Activated T-cell treated with anti-CD3 and anti-CD28 coated beads for 1 hour (primary cell): ENCODE measurements around the gene SEMG1.

ENCODE experiments used
- DNase-seq: peaks from one replicate; pipeline ENCODE4 v3.0.0-alpha.2; 2020; ENCODE audit warnings: low read depth

The SEMG1 gene

DNA sequence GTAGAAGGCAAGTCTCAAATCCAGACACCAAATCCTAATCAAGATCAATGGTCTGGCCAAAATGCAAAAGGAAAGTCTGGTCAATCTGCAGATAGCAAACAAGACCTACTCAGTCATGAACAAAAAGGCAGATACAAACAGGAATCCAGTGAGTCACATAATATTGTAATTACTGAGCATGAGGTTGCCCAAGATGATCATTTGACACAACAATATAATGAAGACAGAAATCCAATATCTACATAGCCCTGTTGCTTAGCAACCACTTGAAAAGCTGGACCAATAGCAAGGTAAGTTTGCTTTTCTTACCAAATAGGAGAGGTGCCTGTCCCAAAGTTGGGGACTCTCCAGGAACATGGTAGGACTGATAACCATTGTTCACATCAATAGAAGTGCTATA, 16.3 kb downstream of the SEMG1 start:
- DNase-seq = no peak

DNA sequence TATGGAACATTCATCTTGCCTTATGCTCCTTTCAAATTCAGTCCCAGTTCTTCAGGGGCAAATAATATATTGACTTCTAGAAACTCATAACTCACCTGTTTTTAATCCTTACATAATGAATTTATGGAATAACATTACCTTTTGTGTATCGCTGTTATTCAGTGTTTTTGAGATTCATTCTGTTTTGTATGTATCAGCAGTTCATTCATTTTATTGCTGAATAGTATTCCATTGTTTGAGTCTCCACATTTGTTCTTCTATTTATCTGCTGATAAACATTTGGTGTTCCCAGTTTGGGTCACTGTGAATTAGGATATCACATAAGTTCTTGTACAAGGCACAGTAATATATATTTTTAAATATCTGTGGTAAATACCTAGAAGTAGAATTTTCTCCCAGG, 19.5 kb downstream of the SEMG1 start:
- DNase-seq = no peak

DNA sequence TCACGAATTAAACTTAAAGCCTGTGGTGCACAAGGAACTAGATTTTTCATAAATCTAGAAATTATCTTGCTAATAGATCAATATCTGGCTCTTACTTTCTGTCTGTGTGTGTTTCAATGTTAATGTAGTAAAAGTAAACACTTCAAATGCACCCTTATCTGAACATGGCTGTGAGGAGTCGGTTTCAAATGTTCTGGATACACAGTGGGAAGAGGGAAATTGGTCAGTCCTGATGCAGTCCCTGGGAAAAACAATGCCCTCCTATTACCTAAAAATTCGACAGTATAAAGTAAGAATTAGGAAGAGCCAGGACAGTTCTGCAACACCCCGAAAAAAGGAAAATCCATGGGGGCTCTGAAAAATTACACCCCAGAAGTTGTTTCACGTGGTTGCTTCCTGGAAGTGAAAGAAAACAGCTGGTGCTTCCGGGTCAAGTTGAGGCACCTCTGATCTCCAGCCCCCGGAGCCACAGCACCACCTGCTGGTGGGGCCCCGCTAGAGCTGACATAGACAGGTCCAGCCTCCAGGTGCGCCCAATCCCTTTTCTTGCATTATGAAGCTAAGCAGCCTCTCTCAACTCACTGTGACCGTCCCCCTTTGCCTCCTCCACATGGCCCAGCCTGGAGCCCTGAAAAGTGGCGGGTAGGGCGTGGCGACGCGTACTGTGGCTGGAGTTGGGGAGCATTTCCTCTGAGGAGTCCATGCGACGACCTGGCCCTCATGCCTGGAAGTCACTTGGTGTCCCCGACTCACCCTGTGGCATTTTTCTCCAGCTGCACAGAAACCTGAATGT, 22.6 kb downstream of the SEMG1 start:
- no peak for DNase-seq

DNA sequence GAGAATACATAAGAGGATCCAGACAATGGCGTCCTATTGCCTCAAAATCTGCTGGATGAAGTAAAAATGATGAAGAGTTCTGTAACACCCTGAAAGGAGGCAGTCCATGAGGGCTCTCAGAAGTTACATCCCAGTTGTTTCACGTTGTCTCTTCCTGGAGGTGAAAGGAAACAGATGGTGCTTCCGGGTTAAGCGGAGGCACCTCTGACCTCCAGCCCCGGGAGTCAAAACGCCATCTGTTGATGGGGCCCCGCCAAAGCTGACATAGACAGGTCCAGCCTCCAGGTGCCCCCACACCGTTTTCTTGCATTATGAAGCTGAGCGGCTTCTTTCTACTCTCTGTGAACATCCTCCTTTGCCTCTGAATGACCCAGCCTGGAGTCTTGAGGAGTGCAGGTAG, 23.8 kb downstream of the SEMG1 start:
- DNase-seq = no peak

DNA sequence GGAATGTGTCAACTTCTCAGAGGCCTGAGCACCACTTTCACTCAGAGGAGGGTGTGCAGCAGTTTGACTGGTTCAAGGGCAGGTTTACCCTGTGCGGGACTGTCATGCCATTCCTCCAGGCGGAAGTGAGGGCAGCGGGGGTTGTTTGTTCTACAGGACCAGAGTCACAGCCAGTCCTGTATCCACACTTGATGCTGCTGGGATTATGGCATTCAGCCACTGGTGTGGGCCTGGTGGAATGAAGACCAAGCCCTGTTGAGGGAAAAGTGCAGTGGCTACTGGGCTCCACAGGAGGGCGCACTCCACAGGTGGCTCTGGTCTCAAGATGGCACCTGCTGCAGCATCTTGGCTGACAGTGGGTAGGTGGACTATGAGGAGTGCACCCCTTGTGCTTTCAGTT, 29.2 kb downstream of the SEMG1 start:
- DNase-seq = no peak

DNA sequence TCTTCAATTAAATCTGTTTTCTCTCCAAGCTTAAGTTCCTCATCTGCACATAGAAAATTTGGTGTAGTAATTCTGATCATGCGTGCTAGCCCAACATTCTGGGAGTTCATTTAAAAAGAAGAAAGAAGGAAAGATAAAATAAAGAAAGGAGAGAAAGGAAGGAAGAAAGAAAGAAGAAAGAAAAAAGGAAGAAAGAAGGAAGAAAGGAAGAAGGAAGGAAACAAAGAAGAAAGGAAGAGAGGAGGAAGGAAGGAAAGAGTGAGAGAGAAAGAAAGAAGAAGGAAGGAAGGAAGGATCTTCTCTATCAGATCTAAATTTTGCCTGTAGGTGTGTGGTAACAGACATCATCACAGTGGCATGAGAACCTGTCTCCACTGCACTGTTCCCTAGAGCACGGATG, 31.3 kb downstream of the SEMG1 start:
- no peak for DNase-seq

DNA sequence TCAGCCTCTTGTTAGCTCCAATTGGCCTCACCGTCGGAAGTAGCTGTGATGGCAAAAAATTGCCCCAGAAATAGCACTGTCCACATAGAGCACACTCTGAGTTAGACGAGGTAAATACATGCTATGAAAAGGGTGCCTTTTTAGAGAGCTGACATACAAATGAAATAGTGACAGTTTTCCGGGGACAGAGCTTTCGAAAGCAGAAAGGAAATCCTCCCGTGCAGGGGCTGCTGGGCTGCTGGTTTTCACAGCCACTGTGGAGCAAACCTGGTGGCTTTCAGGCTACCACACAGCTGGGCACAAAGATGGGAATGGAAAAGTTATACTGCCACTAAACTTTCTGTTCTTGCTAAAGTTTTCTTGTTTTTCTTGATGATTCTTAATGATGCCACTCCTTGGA, 39.3 kb downstream of the SEMG1 start:
- DNase-seq = no peak

DNA sequence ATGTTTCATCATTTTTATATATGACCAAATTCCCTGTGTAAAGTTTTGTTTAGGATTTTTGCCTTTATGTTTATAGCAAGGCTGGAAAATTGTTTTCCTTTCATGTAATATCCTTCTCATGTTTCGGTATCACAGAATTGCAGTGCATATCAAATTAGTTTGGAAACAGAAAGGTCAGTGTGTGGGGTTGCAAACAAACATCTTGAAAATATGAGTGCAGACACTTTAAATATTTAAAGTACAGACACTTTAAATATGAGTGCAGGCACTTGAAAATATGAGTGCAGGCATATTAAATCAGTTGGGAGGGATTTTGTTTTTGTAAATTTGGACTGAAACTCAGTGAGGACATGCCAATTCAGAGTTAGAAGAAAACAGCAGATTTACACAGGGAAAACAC, 41.0 kb downstream of the SEMG1 start:
- no peak for DNase-seq

DNA sequence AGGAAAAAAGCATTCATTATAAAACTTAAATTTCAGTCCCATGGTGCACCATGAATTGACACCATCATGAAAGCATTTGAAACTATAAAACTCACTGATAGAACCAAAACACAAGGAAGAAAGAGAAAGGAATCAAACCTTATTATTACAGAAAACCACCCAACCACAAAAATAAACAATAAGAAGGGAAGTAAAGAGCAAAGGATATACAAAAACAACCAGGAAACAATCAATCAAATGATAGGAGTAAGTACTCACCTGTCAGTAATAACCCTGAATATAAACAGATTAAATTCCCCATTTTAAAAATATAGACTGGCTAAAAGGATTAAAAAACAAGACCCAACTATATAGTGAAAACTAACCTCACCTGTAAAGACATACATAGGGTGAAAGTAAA, 41.8 kb downstream of the SEMG1 start:
- DNase-seq = no peak

DNA sequence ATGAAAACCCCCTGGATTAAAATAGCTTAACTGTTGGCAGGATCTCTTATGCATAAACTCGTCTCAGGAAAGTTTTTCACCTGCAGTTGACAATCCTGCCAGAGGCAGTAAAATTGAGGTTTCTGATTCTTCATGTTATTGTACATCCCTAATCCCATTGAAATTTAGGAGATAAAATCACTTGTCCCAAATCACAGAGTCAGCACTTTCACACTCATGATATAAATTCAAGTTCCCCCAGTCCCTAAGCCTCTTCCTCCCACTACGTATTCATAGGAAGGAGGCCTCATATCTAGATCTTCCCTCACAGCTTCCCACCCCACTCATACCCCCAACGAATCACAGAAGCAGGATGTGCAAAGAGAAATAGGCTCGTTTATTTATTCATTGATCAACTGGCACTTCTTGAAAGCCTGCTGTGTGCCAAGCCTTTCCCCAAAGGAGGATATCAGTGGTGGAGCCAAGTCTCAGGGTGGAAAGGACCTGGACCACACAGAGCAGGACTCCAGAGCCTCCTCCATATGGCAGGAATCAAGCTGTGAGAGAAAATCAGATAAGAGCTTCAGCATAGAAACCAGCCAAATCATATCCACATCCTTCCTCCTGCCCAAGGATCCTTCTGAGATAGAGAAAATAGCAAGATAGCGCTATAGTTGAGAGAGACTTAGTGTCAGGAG, 45.2 kb downstream of the SEMG1 start:
- no peak for DNase-seq

DNA sequence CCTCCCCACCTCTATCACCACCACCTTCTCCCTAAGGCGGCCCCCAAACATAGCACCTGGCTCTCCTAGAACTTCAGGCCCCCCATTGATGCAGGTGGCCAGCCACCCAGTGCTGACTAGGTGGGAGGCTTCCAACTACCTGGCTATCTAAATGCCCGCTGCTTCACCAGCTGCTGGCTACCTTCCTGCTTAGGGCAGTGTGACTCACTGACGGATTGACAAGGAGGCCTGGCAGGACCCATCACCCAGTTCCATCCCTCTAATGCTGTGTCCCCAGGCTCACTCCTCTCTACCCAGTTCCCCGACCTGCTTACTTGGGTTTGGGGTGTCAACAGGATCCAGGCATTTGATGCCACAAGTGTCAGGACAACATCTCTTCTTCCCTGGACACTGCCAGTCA, 46.4 kb downstream of the SEMG1 start:
- DNase-seq = no peak

DNA sequence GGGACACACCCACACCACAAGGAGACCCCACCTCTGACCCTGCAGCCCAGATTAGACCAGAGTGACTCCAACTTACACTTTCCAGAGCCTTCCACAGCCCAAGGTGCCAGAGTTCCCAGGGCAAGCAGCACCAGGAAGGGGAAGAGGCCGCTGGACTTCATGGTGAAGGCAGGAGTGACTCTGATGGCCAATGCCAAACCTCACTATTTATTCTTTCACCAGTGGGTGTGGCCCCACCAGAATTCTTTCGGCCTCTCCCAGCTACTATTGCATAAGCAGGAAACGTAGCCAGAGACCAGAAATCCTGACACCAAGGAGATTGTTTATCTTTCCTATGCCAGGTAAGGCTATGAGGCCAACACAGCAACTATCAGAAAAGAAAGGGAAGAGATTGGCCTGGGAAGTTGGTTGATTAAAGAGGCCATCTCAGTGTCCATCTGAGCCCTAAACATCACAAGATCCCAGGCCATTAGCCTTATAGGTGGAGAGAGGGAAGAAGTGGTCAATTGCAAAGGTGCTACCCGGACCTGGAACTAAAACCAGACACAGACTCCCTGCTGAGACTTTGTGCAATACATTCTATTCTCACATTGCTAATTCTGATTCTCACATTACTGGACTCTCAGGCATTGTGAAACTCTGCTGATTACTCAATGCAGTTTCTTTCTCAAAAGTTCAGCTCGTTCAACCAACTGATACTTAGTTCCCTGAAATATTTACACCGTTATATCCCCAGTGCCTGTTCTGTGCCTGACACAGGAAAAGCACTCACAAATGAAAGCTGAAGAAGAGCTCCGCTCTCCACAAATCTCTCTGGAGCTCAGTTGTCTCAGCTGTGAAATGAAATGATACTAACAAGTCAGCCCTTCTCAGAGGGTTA, 47.8 kb downstream of the SEMG1 start, which contains the start of gene SLPI:
Gene SLPI (minus strand): TSS at position 182 of the 880 bp plus-strand sequence. CDS start 21 bp downstream, at position 161.
- no peak for DNase-seq

DNA sequence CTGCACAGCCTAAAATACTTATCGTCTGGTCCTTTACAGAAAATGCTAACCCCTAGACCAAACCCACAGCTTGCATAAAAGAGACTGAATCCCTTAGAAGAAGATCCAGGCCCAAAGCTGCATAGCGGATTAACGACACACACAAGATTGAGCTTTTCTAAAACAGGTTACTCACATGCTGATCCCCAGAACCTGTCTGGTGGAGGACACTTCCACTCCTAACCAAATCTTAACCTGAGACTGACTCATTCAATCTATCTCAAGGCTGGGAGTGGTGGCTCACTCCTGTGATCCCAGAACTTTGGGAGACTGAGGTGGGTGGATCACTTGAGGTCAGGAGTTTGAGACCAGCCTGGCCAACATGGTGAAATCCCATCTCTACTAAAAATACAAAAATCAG, 50.3 kb downstream of the SEMG1 start:
- DNase-seq = no peak

DNA sequence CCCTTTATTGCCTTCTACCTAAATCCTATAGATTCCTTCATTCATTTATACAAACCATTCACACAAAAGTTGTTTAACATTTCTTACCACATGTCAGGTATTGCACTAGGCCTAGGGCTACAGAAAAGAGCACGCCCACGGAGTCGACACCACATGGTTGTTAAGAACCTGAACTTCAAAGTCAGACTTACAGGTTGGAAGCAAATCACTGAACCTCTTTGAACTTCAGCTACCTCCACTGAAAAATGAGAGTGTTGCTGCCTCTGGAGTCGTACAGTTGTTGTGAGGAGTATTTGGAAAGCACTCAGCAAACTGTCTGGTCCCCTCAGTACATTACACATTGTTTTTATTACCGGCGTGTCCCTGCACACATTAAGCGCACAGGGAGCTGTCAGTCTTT, 50.9 kb downstream of the SEMG1 start:
- no peak for DNase-seq

DNA sequence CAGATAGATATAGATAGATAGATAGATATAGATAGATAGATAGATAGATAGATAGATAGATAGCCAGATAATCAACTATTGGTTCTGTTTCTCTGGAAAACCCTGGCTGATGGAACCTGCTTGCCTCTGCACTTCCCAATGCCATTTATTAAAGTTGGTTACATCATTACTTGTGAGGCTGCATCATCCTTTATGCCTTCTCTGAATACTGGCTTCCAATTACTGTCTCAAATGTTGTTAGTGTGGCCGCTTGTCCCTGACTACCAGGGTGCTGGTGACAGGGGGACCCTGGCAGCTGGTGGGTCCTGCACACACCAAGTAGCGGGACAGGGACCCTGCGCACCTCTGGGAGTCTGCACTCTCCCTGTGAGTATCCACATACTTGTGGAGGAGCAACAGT, 51.4 kb downstream of the SEMG1 start:
- no peak for DNase-seq

DNA sequence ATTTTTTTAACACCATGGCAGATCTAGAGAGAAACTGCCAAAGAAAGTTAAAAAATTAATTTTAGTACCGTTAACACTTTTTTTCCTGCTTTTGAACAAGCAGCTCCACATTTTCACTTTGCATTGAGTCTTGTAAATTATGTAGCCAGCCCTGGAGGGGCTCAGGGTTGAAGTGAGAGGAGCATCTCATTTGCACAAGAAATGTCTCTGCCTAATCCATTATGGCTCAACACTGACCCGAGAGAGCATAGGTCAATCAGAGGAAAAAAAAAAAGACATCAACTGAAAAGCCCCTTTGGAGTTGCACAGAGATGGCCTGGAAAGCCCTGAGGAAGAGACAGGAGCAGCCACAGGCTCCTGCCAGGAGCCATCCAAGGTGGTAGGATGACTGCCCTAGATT, 51.8 kb downstream of the SEMG1 start:
- no peak for DNase-seq
